ENCODE results near the gene CXXC5.
"Not testable (repeated sequence)": the region's sequence is repeated elsewhere in the genome, so short reads cannot be mapped to it uniquely, and the experiment has no call there.

Gene CXXC5

GRCh38 chr5:139717221-139717620, 69.1 kb downstream of the CXXC5 start:
- H3K4me1 ChIP-seq, result peaks cover 26% of the 10 kb centered on the region

GRCh38 chr5:139718403-139718802, 70.3 kb downstream of the CXXC5 start:
- H3K4me3 ChIP-seq, H4K20me1 ChIP-seq, H3K27me3 ChIP-seq, H3K9ac ChIP-seq, H3K27ac ChIP-seq, H3K4me2 ChIP-seq: not testable (repeated sequence)
- Histone ChIP-seq H3K9me3 (peaks cover 35% of the 10 kb centered on the region), H3K4me1 (peaks cover 14% of the 10 kb centered on the region), H3K36me3 (peaks cover 22% of the 10 kb centered on the region)

More at GRCh38 chr5:139717221-139717620, 69.1 kb downstream of the CXXC5 start:
- Histone ChIP-seq H4K20me1 (no peaks in the 10 kb centered on the region), H3K4me3 (no peak overlapping the region), H3K27me3 (no peaks in the 10 kb centered on the region), H3K9me3 (peaks cover 35% of the 10 kb centered on the region), H3K4me2 (no peak overlapping the region), H3K27ac (no peak overlapping the region), H3K36me3 (peaks cover 15% of the 10 kb centered on the region), H3K9ac (no peak overlapping the region)
- TF ChIP-seq Cebpa-rat (IDR thresholded peaks at IDR 0.05), result no peak

GRCh38 chr5:139719970-139720369, 71.8 kb downstream of the CXXC5 start:
- H3K27me3 ChIP-seq, H3K4me1 ChIP-seq, H3K9ac ChIP-seq, H3K27ac ChIP-seq, H3K4me3 ChIP-seq, H4K20me1 ChIP-seq, H3K4me2 ChIP-seq: not testable (repeated sequence)
- Histone ChIP-seq H3K36me3 (peaks cover 22% of the 10 kb centered on the region), H3K9me3 (peaks cover 35% of the 10 kb centered on the region)

- H3K4me2 ChIP-seq, result no peak overlapping the region
- H3K9me3 ChIP-seq, result peaks cover 19% of the 10 kb centered on the region
- no peaks in the 10 kb centered on the region for H4K20me1 ChIP-seq
- no peak overlapping the region for H3K27ac ChIP-seq
- peaks cover 7% of the 10 kb centered on the region; the same call in 1 of the 2 replicates for H3K36me3 ChIP-seq
- H3K27me3 ChIP-seq, result no peaks in the 10 kb centered on the region
- H3K4me1 ChIP-seq, result peaks cover 40% of the 10 kb centered on the region
- no peak overlapping the region for H3K9ac ChIP-seq
- no peak overlapping the region for H3K4me3 ChIP-seq
- no peak for TF ChIP-seq Cebpa-rat (IDR thresholded peaks at IDR 0.05)
Measured at GRCh38 chr5:139723986-139724587, 75.9 kb downstream of the CXXC5 start.

GRCh38 chr5:139725073-139725830, 77.1 kb downstream of the CXXC5 start:
- Histone ChIP-seq H3K27me3 (no peaks in the 10 kb centered on the region), H3K4me2 (no peak overlapping the region), H3K36me3 (peaks cover 7% of the 10 kb centered on the region; the same call in 1 of the 2 replicates), H3K9me3 (peaks cover 7% of the 10 kb centered on the region), H4K20me1 (no peaks in the 10 kb centered on the region), H3K9ac (no peak overlapping the region), H3K4me1 (peaks cover 40% of the 10 kb centered on the region), H3K27ac (no peak overlapping the region), H3K4me3 (no peak overlapping the region)
- TF ChIP-seq Cebpa-rat (IDR thresholded peaks at IDR 0.05), result no peak

GRCh38 chr5:139726248-139726647, 78.1 kb downstream of the CXXC5 start:
- H3K9ac ChIP-seq, result no peak overlapping the region
- H3K4me2 ChIP-seq, result peak overlapping the region; percentile 39
- no peak for TF ChIP-seq Cebpa-rat (IDR thresholded peaks at IDR 0.05)
- H3K27ac ChIP-seq, result no peak overlapping the region
- peaks cover 7% of the 10 kb centered on the region; the same call in 1 of the 2 replicates for H3K36me3 ChIP-seq
- H3K9me3 ChIP-seq, result no peaks in the 10 kb centered on the region
- H3K4me1 ChIP-seq, result peaks cover 45% of the 10 kb centered on the region
- H3K4me3 ChIP-seq, result no peak overlapping the region
- no peaks in the 10 kb centered on the region for H4K20me1 ChIP-seq
- H3K27me3 ChIP-seq, result no peaks in the 10 kb centered on the region

GRCh38 chr5:139727615-139728014, 79.5 kb downstream of the CXXC5 start:
- H3K4me2 ChIP-seq, result peak overlapping the region; percentile 39
- peaks cover 53% of the 10 kb centered on the region for H3K4me1 ChIP-seq
- not testable (repeated sequence) for H4K20me1 ChIP-seq, H3K4me3 ChIP-seq, H3K36me3 ChIP-seq, H3K27me3 ChIP-seq, H3K9ac ChIP-seq, H3K9me3 ChIP-seq, H3K27ac ChIP-seq
- peak; percentile 95 for TF ChIP-seq Cebpa-rat (IDR thresholded peaks at IDR 0.05)

- peak overlapping the region; percentile 27 for H3K4me2 ChIP-seq
- H3K9ac ChIP-seq, result no peak overlapping the region
Measured at GRCh38 chr5:139731281-139731680, 83.1 kb downstream of the CXXC5 start.

GRCh38 chr5:139732019-139732418, 83.9 kb downstream of the CXXC5 start:
- peaks cover 52% of the 10 kb centered on the region for H3K4me1 ChIP-seq
- no peaks in the 10 kb centered on the region for H3K36me3 ChIP-seq
- no peaks in the 10 kb centered on the region for H3K27me3 ChIP-seq
- no peak overlapping the region for H3K4me3 ChIP-seq
- no peaks in the 10 kb centered on the region for H3K9me3 ChIP-seq
- no peak overlapping the region for H3K9ac ChIP-seq
- H3K4me2 ChIP-seq, result peak overlapping the region; percentile 27
- H3K27ac ChIP-seq, result 0 out of 2 replicates have a peak overlapping the region, but pooled peaks have one; percentile 42
- H4K20me1 ChIP-seq, result no peaks in the 10 kb centered on the region
- TF ChIP-seq Cebpa-rat (IDR thresholded peaks at IDR 0.05), result no peak

More at GRCh38 chr5:139731281-139731680, 83.1 kb downstream of the CXXC5 start:
- Histone ChIP-seq H3K9me3 (no peaks in the 10 kb centered on the region), H3K4me1 (peaks cover 59% of the 10 kb centered on the region), H3K4me3 (no peak overlapping the region), H4K20me1 (no peaks in the 10 kb centered on the region), H3K27ac (0 out of 2 replicates have a peak overlapping the region, but pooled peaks have one; percentile 42), H3K36me3 (no peaks in the 10 kb centered on the region), H3K27me3 (no peaks in the 10 kb centered on the region)
- no peak for TF ChIP-seq Cebpa-rat (IDR thresholded peaks at IDR 0.05)

- no peak overlapping the region for H3K4me3 ChIP-seq
- H3K36me3 ChIP-seq, result no peaks in the 10 kb centered on the region
- peaks cover 49% of the 10 kb centered on the region for H3K4me1 ChIP-seq
- no peak for TF ChIP-seq Cebpa-rat (IDR thresholded peaks at IDR 0.05)
- H4K20me1 ChIP-seq, result no peaks in the 10 kb centered on the region
- H3K27ac ChIP-seq, result peak overlapping the region; percentile 72
- H3K4me2 ChIP-seq, result peak overlapping the region; percentile 68
- peak overlapping the region; percentile 48 for H3K9ac ChIP-seq
- no peaks in the 10 kb centered on the region for H3K9me3 ChIP-seq
- H3K27me3 ChIP-seq, result no peaks in the 10 kb centered on the region
Measured at GRCh38 chr5:139733010-139733688, 85.0 kb downstream of the CXXC5 start.

Data from BLaER1 (cell line).